GM12892 (cell line): ENCODE results near the gene KCNMA1.

Source experiments
- POLR2A ChIP-seq: IDR thresholded peaks from 2 replicates; pipeline ENCODE4 v1.6.1; 2011; ENCODE audit warnings: low read depth, low read length, control low read depth
- POLR2AphosphoS5 ChIP-seq: IDR thresholded peaks from 2 replicates; pipeline ENCODE4 v1.6.1; 2011; ENCODE audit warnings: low read depth, low read length, control low read depth
- TAF1 ChIP-seq: IDR thresholded peaks from 2 replicates; pipeline ENCODE4 v1.6.1; 2011; ENCODE audit warnings: low read depth, mild to moderate bottlenecking, control low read depth, low read length, borderline replicate concordance

DNA sequence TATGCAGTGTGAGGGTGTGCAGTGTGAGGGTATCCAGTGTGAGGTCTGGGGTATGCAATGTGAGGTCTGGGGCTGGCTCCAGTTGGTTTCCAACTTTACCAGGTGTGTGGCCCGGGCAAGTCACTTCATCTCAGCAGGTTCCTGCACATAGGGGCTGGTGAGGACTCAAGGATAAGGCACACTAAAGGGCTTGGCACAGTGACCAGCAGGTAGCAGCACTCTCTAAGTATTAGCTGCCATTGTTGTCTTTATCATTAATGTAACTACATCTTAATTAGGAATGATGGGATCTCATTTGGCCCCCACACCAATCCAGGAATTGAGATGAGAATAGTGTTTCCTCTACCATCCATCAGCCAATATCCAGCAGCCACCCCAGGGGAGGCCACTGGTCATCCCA, 117.3 kb downstream of the KCNMA1 start:
- no peak for TF ChIP-seq TAF1
- no peak for TF ChIP-seq POLR2AphosphoS5
- TF ChIP-seq POLR2A = no peak
